ENCODE measurements around the gene SYCE3.

GRCh38 chr22:50513175-50513574 is 49.5 kb downstream of the SYCE3 start:
- TF ChIP-seq CTCF (conservative IDR thresholded peaks at IDR 0.05; ENCODE audit: low read depth, low read length) (no peak), EZH2 (IDR thresholded peaks at IDR 0.05; ENCODE audit: borderline replicate concordance, low read depth, low read length, poor library complexity, severe bottlenecking) (no peak)
